Endothelial cell of umbilical vein (primary cell): ENCODE data around the gene NXPH1. TPM values are rescaled to one million over a fixed set of nuclear protein-coding genes. Genes with fewer than 3 reads are reported as not detected.
"Not testable (repeated sequence)": the region's sequence is repeated elsewhere in the genome, so short reads cannot be mapped to it uniquely, and the experiment has no call there.

Source experiments
- BruUV-seq: library from RNA; stranded (reverse); fragments of 400-500 nt; replicated peaks from 2 replicates; lab custom pipeline; 2021; lab: Mats Ljungman, UMichigan
- CTCF ChIA-PET: fragments of 300-600, 350-600 bp; sonication (Branson Sonifier 250); formaldehyde crosslinking; loops from one replicate; lab custom pipeline; 2021; ENCODE audit warnings: antibody characterized with exemption, inconsistent platforms; lab: Charles Lee
- POLR2A ChIA-PET: fragments of 300-600, 350-600 bp; sonication (Branson Sonifier 250); formaldehyde crosslinking; loops from one replicate; lab custom pipeline; 2021; ENCODE audit warnings: antibody characterized with exemption, inconsistent platforms; lab: Charles Lee
- DNase-seq: peaks from one replicate; pipeline ENCODE4 v3.0.0-alpha.2; 2011; ENCODE audit warnings: low read depth, low spot score
- FAIRE-seq: peaks from 2 replicates; lab custom pipeline; 2011; peaks lifted over from hg19 to GRCh38; lab: Jason Lieb, UNC
- H2AFZ ChIP-seq: 2 replicates; pipeline ENCODE4 v1.6.0; 2012; ENCODE audit warnings: low read depth, low read length, control low read depth, inconsistent platforms
- H3K27ac ChIP-seq: 2 replicates; pipeline ENCODE4 v1.5.1; 2011; ENCODE audit warnings: low read depth, mild to moderate bottlenecking, control low read depth, low read length, moderate library complexity; ENCODE audit not compliant: insufficient read depth
- H3K27me3 ChIP-seq, 2 experiments: 2 replicates each; pipeline versions ENCODE4 v1.6.0 to v1.6.1; 2011; ENCODE audit warnings: low read length in 2 of 2, mixed read lengths in 1 of 2; ENCODE audit not compliant: control insufficient read depth in 2 of 2, insufficient read depth in 2 of 2
- H3K36me3 ChIP-seq, 2 experiments: 2 replicates in 1 of 2; 3 replicates in 1 of 2; pipeline ENCODE4 v1.5.1; 2011; ENCODE audit warnings: low read length in 2 of 2, mild to moderate bottlenecking in 1 of 2, moderate library complexity in 1 of 2; ENCODE audit not compliant: control insufficient read depth in 2 of 2, insufficient read depth in 2 of 2; ENCODE audit errors: extremely low read depth in 1 of 2
- H3K4me1 ChIP-seq: 3 replicates; pipeline ENCODE4 v1.5.1; 2011; ENCODE audit warnings: mild to moderate bottlenecking, low read length; ENCODE audit not compliant: control insufficient read depth, insufficient read depth; ENCODE audit errors: extremely low read depth
- H3K4me2 ChIP-seq: 2 replicates; pipeline ENCODE4 v1.6.1; 2011; ENCODE audit warnings: low read length, control low read depth, mixed read lengths; ENCODE audit not compliant: insufficient read depth
- H3K4me3 ChIP-seq, 3 experiments: fragments of 200-600 bp in 1 of 3; sonication (generic), shearing (Covaris generic) in 1 of 3; replicated peaks in 1 of 3; 2 replicates each; pipeline ENCODE4 v1.5.1; 2011 to 2016; ENCODE audit warnings: control low read depth in 3 of 3, low read length in 3 of 3, mild to moderate bottlenecking in 2 of 3, inconsistent platforms in 1 of 3, low read depth in 1 of 3, moderate library complexity in 1 of 3; ENCODE audit not compliant: insufficient read depth in 1 of 3
- H3K79me2 ChIP-seq: 2 replicates; pipeline ENCODE4 v1.6.0; 2012; ENCODE audit warnings: low read length, inconsistent platforms; ENCODE audit not compliant: control insufficient read depth, insufficient read depth
- H3K9ac ChIP-seq: replicated peaks from 2 replicates; pipeline ENCODE3; 2011; ENCODE audit warnings: low read length, control low read depth; ENCODE audit not compliant: insufficient read depth; ENCODE audit errors: extremely low read depth
- H3K9me1 ChIP-seq: replicated peaks from 3 replicates; pipeline ENCODE4 v1.6.0; 2011; ENCODE audit warnings: mild to moderate bottlenecking, low read length; ENCODE audit not compliant: control insufficient read depth, insufficient read depth; ENCODE audit errors: extremely low read depth
- H3K9me3 ChIP-seq: replicated peaks from 2 replicates; pipeline ENCODE4 v1.5.1; 2012; ENCODE audit warnings: low read length, inconsistent platforms; ENCODE audit not compliant: control insufficient read depth, insufficient read depth
- H4K20me1 ChIP-seq: replicated peaks from 2 replicates; pipeline ENCODE3; 2011; ENCODE audit warnings: mild to moderate bottlenecking, low read length; ENCODE audit not compliant: control insufficient read depth, insufficient read depth; ENCODE audit errors: extremely low read depth
- GATA2 ChIP-seq: IDR thresholded peaks from 2 replicates; pipeline ENCODE4 v1.7.0; 2011; ENCODE audit warnings: low read depth, mild to moderate bottlenecking, moderate library complexity, mixed read lengths, low read length; ENCODE audit not compliant: insufficient read length, insufficient read depth
- dilution Hi-C: fragments of 300-500 bp; cut with MboI; formaldehyde crosslinking; loops from one replicate; pipeline ENCODE4 v1.15.0; 2019; ENCODE audit warnings: low sequenced_read_pairs; ENCODE audit not compliant: extremely low pct_ligation_motif_present
- intact Hi-C: fragments of 100-400 bp; cut with micrococcal nuclease; formaldehyde crosslinking; loops from one replicate; pipeline ENCODE4 v1.10.0; 2022
- polyA plus RNA-seq, 4 experiments: library from polyadenylated mRNA; depleted of rRNA in 3 of 4; stranded (reverse) in 3 of 4; unstranded in 1 of 4; fragments of >200 nt; gene quantifications; 2 replicates each; pipeline versions ENCODE4 v1.2.1 to v1.2.3, GENCODE V29; 2011 to 2012; ENCODE audit warnings: missing spikeins in 1 of 4
- total RNA-seq: library from RNA; stranded (reverse); gene quantifications from 2 replicates; pipeline ENCODE4 v1.2.3, GENCODE V29; 2021
- TF ChIP-seq, protein P1 (sequence below), 2 donors: IDR thresholded peaks; 1 replicate in 1 of 2; 2 replicates in 1 of 2; pipeline ENCODE4 v1.5.1; 2011; ENCODE audit warnings: low read length in 2 of 2, mild to moderate bottlenecking in 2 of 2, moderate library complexity in 2 of 2, control low read depth in 1 of 2, inconsistent platforms in 1 of 2, low read depth in 1 of 2; ENCODE audit not compliant: insufficient read depth in 1 of 2; ENCODE audit errors: extremely low read depth in 1 of 2

NXPH1 gene
- total and polyA plus RNA-seq, 2 donors (not counting 3 experiments of a cell fraction or from before 2014, with no cell fraction given), result not detected

DNA sequence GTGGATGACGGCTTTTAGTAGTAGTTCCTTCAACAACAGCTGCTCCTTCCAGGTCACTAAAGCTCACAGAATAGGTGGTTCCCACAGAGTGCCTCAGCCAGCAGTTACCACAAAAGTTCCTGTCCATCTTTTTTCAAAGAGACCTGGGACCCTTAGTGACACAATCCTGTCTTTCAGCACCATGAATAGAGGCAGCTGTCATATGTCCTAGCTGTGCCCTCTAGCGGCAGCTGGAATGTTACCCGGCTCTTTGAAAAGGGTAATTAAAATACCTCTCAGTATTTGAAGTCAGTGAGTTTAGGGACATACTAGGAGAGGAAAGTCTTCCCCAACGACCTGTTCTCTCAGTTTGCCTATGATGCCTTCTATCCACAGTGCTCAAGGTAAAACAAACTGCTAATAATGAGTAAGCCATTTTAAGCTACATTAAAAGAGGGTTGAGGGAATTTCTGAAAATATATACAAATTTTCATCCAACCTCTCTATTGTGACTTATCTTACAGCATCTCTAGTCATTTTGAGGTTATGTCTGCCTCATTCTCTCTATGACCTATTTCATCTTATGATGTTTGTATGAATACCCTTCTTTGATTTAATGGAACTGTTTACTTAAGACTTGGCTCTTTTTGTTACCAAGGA is 290.8 kb downstream of the NXPH1 start:
- intact Hi-C loops, result no loop called here
- FAIRE-seq, result no peak
- POLR2A ChIA-PET, result no interaction called here

GRCh38 chr7:8731756-8732155 is 298.3 kb downstream of the NXPH1 start:
- H3K27me3 ChIP-seq, H3K4me3 ChIP-seq, H3K36me3 ChIP-seq, H3K9me1 ChIP-seq, DNase-seq, POLR2A ChIA-PET, H3K4me2 ChIP-seq, intact Hi-C loops, H2AFZ ChIP-seq, FAIRE-seq, H3K9me3 ChIP-seq, H3K79me2 ChIP-seq, CTCF ChIA-PET, H3K9ac ChIP-seq, H3K27ac ChIP-seq, H3K4me1 ChIP-seq, dilution Hi-C loops, BruUV-seq, H4K20me1 ChIP-seq: not testable (repeated sequence)

More for the DNA sequence above, 290.8 kb downstream of the NXPH1 start:
- no peak overlapping the region for H3K4me2 ChIP-seq
- TF ChIP-seq, protein P1, sequence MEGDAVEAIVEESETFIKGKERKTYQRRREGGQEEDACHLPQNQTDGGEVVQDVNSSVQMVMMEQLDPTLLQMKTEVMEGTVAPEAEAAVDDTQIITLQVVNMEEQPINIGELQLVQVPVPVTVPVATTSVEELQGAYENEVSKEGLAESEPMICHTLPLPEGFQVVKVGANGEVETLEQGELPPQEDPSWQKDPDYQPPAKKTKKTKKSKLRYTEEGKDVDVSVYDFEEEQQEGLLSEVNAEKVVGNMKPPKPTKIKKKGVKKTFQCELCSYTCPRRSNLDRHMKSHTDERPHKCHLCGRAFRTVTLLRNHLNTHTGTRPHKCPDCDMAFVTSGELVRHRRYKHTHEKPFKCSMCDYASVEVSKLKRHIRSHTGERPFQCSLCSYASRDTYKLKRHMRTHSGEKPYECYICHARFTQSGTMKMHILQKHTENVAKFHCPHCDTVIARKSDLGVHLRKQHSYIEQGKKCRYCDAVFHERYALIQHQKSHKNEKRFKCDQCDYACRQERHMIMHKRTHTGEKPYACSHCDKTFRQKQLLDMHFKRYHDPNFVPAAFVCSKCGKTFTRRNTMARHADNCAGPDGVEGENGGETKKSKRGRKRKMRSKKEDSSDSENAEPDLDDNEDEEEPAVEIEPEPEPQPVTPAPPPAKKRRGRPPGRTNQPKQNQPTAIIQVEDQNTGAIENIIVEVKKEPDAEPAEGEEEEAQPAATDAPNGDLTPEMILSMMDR (IDR thresholded peaks at IDR 0.05; ENCODE audit: extremely low read depth in 1 of 2, insufficient read depth in 1 of 2, low read depth in 1 of 2, low read length in 2 of 2), result peak in 1 of 2 donors; percentile 12
- TF ChIP-seq GATA2, result no peak
- no peaks in the 10 kb centered on the region for H3K4me1 ChIP-seq
- H3K9me1 ChIP-seq, result no peaks in the 10 kb centered on the region
- BruUV-seq, result no TSS peak
- no peaks in the 10 kb centered on the region for H3K79me2 ChIP-seq
- no peak overlapping the region for H2AFZ ChIP-seq
- H3K27ac ChIP-seq, result no peak overlapping the region
- no peaks in the 10 kb centered on the region for H3K36me3 ChIP-seq
- H3K27me3 ChIP-seq, result no peaks in the 10 kb centered on the region
- no peak overlapping the region for H3K9ac ChIP-seq
- CTCF ChIA-PET, result interaction anchor here (0.9 kb wide), 1 partner anchor 16 kb away, joined by 4 read pairs; no protein-coding TSS in a partner anchor
- no peaks in the 10 kb centered on the region for H4K20me1 ChIP-seq
- no peaks in the 10 kb centered on the region for H3K9me3 ChIP-seq
- DNase-seq, result no peak
- H3K4me3 ChIP-seq, result no peak overlapping the region
- dilution Hi-C loops, result no loop called here
